ENCODE results near the gene CFAP77.

- TF ChIP-seq CTCF (conservative IDR thresholded peaks at IDR 0.05; ENCODE audit: low read depth, low read length) (no peak), RAD21 (IDR thresholded peaks at IDR 0.05; ENCODE audit: low read length) (no peak), USF2 (IDR thresholded peaks at IDR 0.05; ENCODE audit: low read depth, low read length) (no peak), POLR2A (IDR thresholded peaks at IDR 0.05; ENCODE audit: low read depth, low read length) (no peak), BHLHE40 (IDR thresholded peaks at IDR 0.05; ENCODE audit: low read depth, low read length) (no peak), RCOR1 (IDR thresholded peaks at IDR 0.05; ENCODE audit: insufficient replicate concordance, low read length) (no peak), FOS (IDR thresholded peaks at IDR 0.05; ENCODE audit: low read depth, low read length) (no peak), MAZ (IDR thresholded peaks at IDR 0.05; ENCODE audit: borderline replicate concordance, low read depth, low read length) (no peak), CEBPB (IDR thresholded peaks at IDR 0.05; ENCODE audit: low read depth, low read length) (no peak), RFX5 (IDR thresholded peaks at IDR 0.05; ENCODE audit: low read depth, low read length) (no peak), MXI1 (IDR thresholded peaks at IDR 0.05; ENCODE audit: borderline replicate concordance, low read depth, low read length) (no peak), ELK1 (IDR thresholded peaks at IDR 0.05; ENCODE audit: borderline replicate concordance, low read depth, low read length) (no peak)
These were observed 192.2 kb downstream of the CFAP77 start for GRCh38 chr9:132602207-132602606.
